ENCODE measurements around the gene SH3BGRL2. TPM values are rescaled to one million over a fixed set of nuclear protein-coding genes. Genes with fewer than 3 reads are reported as not detected.
"Not testable (repeated sequence)": the region's sequence is repeated elsewhere in the genome, so short reads cannot be mapped to it uniquely, and the experiment has no call there.

The SH3BGRL2 gene
- total RNA-seq, 1 donor from 2014 or later: 19.5 TPM

- no peak for DNase-seq
Observed at GRCh38 chr6:79649016-79649415, 17.9 kb downstream of the SH3BGRL2 start.

DNA sequence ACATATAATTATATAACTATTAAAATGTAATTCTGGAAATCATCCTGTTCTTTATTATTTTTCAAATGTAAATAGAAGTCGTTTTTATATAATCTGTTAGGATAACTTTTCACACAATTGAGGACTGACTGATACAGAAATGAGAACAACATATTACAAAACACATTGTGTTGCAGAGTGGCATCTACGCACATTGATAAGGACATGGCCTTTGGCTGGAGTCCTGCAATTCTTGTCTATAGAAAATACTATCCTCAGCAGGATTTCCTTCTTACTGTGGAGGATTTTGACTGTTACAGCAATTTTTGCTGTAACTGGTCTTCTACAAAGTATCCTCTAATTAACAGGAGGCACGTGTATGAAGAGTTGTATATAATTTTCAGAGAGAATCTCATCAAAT is 19.8 kb downstream of the SH3BGRL2 start:
- no peak for DNase-seq

DNA sequence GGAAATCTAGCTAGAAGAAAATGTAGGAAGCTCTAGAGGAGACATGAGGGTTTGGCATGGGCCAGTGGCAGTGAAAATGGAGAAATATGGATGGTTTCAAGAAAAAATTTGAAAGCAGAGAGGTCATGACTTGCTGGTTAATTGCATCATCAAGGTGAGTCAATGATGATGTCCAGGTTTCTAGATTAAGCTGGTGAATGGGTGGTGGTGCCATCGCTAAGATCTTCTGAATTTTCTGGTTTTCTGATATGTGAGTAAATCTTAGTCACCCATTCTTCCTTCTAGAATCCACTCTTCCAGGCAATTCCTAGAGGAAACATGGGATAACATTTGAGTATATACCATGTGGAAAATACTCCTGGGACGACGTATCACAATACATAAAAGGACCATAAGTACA is 25.0 kb downstream of the SH3BGRL2 start:
- DNase-seq: no peak

GRCh38 chr6:79657238-79657637 is 26.1 kb downstream of the SH3BGRL2 start:
- no peak for DNase-seq

- not testable (repeated sequence) for DNase-seq
Observed at GRCh38 chr6:79663655-79664054, 32.5 kb downstream of the SH3BGRL2 start.

- DNase-seq: no peak
Observed at GRCh38 chr6:79665725-79666551, 34.8 kb downstream of the SH3BGRL2 start.

DNA sequence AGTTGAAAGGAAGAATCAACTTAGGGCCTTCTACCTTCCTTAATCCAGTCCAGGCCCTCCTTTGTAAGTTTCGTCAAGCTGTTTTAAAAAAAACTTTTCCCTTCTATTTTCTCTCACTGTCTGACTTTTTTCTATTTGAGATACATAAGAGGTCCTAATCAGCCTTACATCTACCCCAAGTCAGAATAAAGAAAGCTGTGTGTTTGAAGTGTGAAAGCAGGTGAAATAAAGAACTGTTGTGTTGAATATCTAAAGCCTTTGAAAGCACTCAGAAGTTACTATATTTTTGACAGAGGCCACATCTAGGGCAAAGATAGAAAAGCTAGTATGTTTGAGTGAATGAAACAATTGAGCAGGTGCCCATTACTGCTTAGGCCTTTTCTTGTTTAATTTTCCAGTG is 35.5 kb downstream of the SH3BGRL2 start:
- DNase-seq: no peak

- DNase-seq: no peak
Observed at GRCh38 chr6:79668381-79668780, 37.3 kb downstream of the SH3BGRL2 start.

- DNase-seq: no peak
Observed at GRCh38 chr6:79669766-79670165, 38.6 kb downstream of the SH3BGRL2 start.

DNA sequence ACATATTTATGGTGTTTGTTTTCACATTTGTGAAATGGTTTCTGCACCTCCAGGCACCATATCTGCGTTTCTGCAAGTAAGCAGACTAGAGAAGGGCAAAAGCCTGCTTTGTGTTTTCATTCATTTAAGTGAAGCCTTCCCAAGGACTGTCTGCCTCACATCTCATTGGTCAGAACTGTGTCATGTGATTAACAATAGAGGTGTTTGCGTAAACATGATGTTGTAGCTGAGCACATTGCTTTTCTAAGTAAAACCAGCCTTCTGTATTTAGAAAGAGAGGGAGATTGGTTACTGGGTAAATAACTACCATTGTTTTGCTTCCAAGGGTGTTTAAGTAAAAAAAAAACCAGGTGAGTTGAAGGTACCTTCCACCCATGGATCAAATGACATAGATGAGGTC is 39.7 kb downstream of the SH3BGRL2 start:
- DNase-seq: no peak

DNA sequence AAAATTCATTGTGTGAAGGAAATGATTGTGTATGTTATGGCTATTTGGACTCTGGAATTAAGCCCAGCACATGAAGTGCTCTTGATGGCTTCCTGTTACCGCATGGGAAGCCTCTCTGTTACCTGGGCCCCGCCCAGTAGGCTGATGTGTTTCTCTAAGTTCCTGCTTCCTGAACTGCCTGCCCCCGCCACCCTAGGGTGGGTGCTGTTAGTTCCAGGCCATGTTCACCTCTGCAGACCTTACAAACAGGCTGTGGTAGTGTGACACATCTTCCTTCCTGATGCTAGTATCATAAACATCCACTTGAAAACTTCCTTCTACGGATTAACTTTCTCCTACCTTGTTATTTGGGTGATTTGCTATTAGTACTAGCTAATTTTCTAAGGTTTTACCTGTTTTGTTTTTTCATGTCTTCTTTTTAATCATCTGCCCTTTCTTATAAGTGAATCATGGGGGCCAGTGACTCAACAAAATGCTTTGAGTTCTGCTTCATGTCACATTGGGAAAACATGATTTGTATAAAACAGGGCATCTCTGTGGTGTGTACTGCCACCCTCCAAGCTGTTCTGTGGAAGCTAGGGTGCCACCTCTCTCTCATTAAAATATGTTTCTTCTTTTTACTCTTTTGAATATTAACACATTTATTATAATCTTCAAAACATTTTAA is 40.6 kb downstream of the SH3BGRL2 start:
- DNase-seq: no peak

GRCh38 chr6:79672631-79673111 is 41.5 kb downstream of the SH3BGRL2 start:
- no peak for DNase-seq

DNA sequence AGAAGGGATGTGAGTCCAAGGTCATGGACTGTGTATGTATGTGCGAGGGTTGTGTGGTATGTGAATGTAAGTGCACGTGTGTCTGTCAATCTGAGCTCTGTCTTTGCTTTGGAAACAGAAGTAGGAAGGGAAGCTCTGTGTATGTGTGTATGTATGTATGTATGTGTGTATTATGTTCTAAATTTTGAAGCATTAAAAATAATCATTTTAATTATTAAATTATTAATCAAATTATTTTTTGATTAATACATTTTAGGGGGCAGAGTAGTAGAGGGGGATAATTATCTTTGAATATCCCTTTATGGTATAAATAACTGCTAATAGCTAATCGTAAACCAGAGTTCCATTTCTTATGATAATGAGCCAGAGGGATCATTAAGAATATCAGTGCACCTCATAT is 42.8 kb downstream of the SH3BGRL2 start:
- no peak for DNase-seq

DNA sequence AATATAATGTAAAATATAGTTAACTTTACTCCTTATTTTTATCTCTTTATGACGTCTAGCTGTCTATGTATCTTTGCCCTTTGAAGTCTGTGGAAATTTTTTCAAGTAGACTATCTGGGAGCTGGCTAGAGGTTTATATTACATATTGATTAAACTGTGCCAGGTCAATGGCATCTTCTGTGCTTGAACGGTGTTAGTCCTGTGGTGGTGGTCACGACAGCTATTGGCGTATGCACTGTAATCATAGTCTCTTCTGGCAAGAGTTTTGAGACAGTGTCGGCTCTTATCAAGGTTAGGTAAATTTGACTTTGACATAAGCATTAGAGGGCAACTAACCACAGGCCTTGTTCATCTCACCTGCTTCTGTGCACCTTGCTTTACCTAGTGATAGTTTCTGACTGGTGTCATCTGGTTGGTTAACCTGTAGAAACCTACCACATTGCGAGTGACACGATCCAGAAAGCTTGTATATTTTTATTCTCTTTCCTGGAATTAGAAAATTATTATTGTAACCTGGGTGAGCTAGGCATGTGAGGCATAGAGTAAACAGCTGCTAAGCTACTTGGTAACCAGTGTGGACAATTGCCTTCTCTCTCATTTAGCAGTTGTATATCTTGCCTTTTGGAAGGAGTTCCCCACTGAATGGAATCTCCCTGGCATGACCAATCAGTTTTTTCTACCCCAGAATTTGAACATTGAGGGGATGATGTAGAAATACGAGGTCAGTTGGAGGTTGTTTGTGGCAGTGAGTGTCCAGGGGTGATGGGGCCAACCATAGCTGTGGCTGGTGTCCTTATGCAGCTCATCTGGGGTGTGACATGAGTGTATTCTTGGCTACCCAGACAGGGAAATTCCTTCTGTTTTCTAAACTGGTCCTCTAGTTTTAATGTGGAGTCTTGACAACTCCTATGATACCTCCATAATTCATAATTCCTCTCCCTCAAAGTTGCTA is 45.9 kb downstream of the SH3BGRL2 start:
- no peak for DNase-seq

- not testable (repeated sequence) for DNase-seq
Observed at GRCh38 chr6:79682682-79683081, 51.6 kb downstream of the SH3BGRL2 start.

GRCh38 chr6:79684876-79685275 is 53.7 kb downstream of the SH3BGRL2 start:
- DNase-seq: no peak

DNA sequence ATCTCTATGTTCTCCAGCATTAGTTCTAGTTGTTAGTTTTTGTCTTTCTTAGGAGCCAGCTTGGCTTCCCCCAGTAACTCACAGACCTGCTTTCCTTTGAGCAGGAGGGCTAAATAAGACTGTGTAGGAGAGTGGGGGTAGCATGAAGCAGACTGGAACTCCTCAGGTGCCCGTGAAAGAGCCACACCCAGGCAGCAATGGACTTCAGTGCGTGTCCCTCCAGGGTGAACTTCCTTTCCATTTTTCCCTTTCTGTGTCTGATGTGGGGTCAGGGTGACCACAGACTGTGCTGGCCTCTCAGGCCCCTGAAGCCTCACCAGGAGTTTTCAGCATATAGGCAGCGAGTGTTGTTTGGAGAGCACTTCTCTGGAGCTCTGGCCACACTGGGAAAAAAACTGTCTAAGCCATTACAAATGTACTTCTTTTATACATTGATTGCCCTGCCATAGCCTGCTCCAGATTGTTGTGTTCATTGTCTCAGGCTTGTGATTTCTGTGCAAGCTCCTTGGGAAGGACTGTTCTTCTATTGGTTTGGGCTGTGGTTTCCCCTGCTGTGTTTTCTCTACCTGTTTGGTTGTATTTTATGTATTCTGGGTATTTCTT is 55.7 kb downstream of the SH3BGRL2 start:
- DNase-seq: no peak

DNA sequence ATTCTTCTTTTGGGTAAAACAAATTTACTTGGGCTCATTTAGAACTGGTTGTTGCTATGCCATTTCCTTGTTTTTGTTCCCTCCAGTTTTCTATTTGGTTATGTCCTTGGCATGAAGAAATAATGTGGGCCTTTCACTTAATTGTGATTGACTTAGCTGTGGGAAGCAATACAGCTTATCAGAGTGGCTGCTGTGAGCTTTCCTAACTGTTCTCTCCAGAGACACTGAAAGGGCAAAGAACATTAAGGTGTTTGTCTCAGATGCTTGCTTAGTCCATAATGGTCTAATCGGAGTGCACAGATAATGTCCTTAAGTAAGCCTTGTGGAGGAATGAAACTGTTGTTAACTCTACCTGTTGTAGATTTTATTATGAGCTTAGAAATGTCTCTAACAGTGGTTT is 56.6 kb downstream of the SH3BGRL2 start:
- DNase-seq: no peak

- DNase-seq: no peak
Observed at GRCh38 chr6:79694156-79694555, 63.0 kb downstream of the SH3BGRL2 start.

DNA sequence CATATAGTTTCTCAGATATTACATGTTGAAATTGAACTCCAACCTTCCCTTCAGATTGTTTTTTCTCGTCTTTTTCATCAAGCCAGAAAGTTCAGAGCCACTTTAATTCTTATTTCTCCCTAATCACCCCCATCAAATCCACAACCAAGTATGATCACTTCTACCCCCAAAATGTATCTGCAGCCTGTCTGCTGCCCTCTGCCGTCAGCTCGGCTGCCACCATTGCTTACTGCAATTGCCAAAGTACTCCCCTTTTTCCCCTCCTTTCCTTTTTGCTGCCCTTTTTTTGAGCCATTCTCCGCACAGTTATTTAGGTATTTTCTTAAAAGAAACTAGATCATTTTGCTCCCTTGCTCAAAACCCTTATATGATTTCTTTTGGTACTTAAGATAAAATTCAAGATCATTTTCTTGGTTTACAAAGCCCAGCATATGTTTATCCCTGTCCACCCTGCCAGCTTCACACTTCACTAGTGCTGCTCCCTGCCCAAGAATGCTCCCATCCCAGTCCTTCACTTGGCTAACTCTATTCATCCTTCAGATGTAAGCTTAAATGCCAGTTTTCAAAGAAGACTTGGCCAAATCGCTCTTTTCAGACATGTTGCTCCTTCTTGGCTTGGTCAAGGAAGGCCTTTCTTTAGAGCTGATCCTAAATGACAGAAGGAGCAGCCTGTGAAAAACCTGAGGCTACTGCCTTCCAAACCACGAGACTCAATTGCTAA is 63.7 kb downstream of the SH3BGRL2 start:
- DNase-seq: no peak

DNA sequence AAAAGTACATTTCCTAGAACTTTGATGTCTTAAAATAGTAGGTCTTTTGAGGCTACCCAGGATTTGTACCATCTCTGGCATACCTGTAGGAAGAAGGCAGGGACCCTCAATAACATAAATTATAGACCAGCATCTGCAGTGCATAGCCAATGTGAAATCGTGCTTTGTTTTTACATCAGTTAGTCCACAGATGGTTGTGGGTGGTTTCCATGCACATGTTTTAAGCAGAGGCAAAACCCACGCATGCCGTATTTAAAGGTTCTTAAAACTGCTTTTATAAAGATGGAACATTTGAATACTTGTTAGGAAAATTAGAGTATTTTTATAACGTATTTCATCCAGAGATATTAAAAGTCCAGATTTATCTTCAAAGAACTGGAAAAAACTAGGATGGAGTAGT is 66.3 kb downstream of the SH3BGRL2 start:
- DNase-seq: no peak

Measured in skin of body (tissue), 2 donors.